Right renal pelvis (tissue), 4 donors: ENCODE measurements around the gene TEX264. TPM values are rescaled to one million over a fixed set of nuclear protein-coding genes. Genes with fewer than 3 reads are reported as not detected.

Experiments
- DNase-seq, 4 donors: peaks; one replicate each; pipeline ENCODE4 v3.0.0-alpha.2; 2013; ENCODE audit warnings: low read depth in 4 of 4, low spot score in 3 of 4, missing footprints in 1 of 4
- polyA plus RNA-seq, 4 donors: library from polyadenylated mRNA; unstranded; fragments of 120-200 nt; gene quantifications; one replicate each; pipeline ENCODE4 v1.2.1, GENCODE V29; 2013; ENCODE audit not compliant: insufficient read length in 4 of 4

TEX264 gene
- polyA plus RNA-seq, 4 donors = 59.2 to 70.5 (median 65.1) TPM

- DNase-seq = no peak
Measured at GRCh38 chr3:51691949-51692348, 20.9 kb downstream of the TEX264 start.

- no peak for DNase-seq
Measured at GRCh38 chr3:51692980-51693395, 21.9 kb downstream of the TEX264 start.

- no peak for DNase-seq
Measured at GRCh38 chr3:51696954-51697353, 25.9 kb downstream of the TEX264 start.

GRCh38 chr3:51698209-51698608 lies 27.2 kb downstream of the TEX264 start:
- DNase-seq = no peak

- DNase-seq = no peak
Measured at GRCh38 chr3:51700403-51700802, 29.4 kb downstream of the TEX264 start.

DNA sequence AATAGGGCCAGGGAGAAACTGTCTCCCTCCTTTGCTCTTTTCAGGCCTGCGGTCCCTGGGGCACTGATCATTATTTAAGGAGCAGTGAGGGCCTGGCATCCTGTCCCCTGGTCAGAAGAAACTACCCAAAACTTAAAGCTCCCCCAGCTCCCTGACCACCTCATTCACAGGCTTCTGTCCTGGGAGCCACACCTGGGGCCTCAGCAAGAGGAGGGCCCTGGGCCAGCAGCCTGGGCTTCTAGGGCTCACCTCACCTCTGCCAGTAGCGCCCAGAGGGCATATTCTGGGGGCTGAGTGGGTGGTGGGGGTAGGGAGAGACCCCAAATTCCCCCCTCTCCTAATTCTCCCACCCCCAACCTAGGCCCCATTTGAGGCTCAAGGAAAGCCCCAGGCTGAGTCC lies 31.1 kb downstream of the TEX264 start:
- DNase-seq = no peak

DNA sequence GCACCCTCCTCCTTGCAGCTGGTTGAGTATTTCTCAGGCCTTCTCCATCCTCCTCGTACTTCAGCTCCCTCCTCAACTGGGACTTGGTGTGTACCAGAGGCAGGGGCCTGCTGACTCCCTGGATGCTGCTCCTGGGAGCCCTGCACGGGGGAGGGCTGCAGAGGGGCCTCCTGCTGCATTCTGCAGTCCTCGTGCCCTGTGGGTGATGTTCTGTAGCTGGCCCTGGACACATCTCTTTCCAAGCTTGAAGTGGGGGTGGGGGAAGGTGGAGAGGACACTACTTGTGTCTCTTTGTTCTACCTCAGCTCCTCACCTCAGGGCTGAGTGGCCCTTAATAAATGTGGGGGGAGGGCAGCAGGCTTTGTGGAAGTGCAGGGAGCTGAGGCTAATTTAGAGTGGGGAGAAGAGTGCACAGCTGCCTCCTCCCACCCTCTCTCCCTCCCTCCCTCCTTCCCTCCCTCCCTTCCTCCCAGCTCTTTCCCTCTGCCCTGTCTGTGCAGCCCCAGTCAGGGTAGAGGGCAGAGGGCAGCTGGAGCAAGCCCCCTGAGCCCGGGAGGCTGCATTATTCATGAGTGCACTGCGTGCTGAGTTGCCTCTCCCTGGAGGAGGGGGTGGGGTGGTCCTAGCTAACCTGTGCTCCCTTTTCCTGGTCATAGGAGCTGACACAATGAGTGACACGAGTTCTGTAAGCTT lies 32.2 kb downstream of the TEX264 start:
- DNase-seq = no peak

DNA sequence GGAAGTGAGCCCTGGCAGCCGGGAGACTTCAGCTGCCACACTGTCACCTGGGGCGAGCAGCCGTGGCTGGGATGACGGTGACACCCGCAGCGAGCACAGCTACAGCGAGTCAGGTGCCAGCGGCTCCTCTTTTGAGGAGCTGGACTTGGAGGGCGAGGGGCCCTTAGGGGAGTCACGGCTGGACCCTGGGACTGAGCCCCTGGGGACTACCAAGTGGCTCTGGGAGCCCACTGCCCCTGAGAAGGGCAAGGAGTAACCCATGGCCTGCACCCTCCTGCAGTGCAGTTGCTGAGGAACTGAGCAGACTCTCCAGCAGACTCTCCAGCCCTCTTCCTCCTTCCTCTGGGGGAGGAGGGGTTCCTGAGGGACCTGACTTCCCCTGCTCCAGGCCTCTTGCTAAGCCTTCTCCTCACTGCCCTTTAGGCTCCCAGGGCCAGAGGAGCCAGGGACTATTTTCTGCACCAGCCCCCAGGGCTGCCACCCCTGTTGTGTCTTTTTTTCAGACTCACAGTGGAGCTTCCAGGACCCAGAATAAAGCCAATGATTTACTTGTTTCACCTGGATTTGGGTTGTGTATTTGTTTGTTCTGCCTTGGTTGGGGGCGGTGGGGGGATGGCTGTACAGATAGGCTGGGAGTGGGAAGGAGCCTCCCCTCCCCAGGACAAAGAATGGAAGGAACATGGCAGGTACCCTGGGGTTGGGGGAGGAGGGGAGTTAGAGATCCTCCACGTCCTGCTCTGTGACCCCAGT lies 32.9 kb downstream of the TEX264 start:
- no peak for DNase-seq

GRCh38 chr3:51704511-51704950 lies 33.5 kb downstream of the TEX264 start:
- DNase-seq = no peak

DNA sequence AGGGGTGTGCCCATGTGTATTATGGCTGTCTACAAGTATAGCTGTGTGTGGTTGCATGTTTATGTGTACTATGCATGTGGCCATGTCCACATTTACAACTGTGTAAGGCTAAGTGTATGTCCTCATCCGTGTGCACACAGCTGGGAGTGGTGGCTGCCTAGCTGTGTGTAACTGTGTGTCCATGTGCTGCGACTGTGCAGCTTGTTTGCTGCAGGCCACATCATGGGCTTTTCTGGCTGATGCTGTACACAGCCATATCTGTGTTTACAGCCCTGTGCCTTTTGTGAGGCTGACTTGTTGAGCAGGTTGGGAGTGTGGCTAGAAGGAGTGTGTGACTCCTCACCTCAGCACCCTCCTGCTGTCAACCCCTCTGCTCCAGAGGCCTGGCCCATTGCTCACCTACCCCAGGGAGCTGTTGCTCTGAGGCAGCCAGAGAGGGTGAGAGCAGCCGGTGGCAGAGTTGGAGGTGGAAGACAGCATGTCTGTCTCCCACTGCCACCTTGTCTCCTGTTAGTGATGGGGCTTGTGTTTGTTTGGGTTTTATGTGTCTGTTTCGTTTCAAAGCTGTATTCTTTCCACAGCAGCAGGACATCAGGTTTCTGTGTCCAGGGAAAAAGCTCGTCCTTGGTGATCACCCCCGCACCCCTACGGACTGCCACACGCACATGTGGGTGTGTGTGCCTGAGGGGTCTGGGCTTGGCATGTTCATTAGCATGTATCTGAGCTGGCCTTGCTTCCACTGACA lies 34.4 kb downstream of the TEX264 start:
- DNase-seq = no peak

GRCh38 chr3:51706021-51706485 lies 35.0 kb downstream of the TEX264 start:
- DNase-seq = no peak

DNA sequence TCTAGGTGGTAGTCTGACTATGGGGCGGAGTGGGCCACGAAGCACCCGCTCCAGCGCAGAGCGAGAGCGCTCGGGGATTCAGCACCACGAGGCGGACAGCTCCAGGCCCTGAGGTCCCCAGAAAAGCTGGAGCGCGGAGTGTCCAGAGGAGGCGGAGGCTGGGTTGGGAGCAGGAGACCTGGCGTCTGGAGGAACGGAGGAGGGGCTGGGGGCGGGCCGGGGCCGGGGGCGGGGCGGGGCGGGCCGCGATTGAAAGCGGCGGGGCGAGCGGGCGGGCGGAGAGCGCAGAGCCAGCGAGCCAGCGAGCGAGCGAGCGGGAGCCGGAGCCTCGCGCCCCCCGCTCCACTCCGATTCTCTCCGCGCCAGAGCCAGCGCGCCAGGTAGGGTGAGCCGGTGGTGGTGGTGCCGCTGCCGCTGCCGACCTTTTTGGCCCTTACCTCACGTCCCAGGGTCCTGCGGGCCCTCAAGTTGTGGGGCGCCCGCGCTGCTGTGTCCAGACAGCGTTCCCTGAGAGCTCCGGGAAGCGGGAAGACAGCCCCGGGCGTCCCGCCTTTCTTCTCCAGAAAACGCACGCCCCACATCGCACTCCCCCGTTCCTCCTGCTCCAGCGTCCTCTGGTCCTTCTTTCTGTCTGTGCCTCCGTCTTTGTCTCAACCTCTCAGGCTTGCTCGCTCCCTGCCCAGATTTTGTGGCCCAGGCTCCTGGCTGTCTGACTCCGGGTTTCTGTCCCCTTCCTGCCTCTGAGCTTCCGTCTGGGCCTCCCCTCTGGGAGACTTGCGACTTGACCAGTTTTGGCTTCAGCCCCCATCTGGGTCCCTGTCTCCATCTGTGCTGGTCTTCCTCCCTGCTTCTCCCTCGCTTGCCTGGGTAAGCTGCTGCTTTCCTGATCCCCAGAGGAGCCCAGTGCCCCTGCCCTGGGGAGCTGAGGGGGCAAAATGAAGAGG lies 36.0 kb downstream of the TEX264 start, which contains the start of gene GRM2:
GRM2 (plus strand) TSS at position 281 of the 944 bp plus-strand sequence. CDS start 1,916 bp downstream, outside the sequence.
- DNase-seq = peak; percentile 75 to 83 (median 78)

GRCh38 chr3:51708216-51708845 lies 37.3 kb downstream of the TEX264 start:
- DNase-seq = no peak

DNA sequence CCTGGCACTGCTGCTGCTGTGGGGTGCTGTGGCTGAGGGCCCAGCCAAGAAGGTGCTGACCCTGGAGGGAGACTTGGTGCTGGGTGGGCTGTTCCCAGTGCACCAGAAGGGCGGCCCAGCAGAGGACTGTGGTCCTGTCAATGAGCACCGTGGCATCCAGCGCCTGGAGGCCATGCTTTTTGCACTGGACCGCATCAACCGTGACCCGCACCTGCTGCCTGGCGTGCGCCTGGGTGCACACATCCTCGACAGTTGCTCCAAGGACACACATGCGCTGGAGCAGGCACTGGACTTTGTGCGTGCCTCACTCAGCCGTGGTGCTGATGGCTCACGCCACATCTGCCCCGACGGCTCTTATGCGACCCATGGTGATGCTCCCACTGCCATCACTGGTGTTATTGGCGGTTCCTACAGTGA lies 38.0 kb downstream of the TEX264 start:
- DNase-seq = no peak

DNA sequence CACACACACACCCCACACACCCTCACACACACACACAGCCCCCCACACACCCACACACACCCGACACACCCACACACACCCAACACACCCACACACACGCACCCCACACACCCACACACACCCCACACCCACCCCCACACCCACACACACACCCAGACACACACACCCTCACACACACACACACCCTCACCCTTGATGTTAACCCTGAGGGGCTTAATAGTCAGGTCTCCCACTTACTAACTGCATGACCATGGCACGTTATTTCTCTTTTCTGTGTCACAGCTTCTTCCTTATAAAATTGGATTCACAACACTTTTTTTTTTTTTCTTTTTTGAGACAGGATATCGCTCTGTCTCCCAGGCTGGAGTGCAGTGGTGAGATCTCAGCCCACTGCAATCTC lies 38.6 kb downstream of the TEX264 start:
- DNase-seq = no peak

DNA sequence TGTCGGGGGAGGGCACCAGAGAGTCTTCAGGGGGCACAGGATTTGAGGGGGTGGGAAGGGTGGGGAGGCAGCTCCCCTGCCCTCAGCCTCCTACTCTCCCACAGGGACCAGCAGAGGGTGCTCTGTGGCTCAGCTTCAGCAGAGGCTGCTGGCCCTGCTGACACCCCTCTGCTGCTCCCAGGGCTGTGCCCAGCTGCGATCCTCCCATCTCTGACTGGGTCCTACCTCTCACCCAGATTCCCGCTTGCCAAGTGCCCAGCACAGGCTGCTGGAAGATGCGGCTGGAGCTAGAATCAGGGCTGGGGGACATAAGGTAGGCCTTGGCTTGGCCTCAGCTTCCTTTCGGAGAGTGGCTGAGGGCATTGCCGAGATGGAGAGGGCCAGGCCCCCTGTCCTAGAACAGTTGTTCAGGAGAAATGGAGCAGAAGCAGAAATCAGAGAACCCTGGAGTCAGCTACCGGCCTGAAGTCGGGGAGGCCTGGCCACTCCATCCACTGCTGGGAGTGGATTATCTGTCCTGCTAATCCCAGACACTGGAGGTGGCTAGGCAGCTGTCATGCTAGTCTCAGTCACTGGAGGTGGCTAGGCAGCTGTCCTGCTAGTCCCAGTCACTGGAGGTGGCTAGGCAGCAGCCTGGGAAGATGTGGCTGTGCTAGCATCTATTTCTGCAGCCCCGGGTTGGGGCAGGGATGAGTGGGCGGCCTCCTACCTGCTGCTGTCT lies 39.7 kb downstream of the TEX264 start:
- no peak for DNase-seq

GRCh38 chr3:51711352-51712037 lies 40.4 kb downstream of the TEX264 start:
- no peak for DNase-seq

DNA sequence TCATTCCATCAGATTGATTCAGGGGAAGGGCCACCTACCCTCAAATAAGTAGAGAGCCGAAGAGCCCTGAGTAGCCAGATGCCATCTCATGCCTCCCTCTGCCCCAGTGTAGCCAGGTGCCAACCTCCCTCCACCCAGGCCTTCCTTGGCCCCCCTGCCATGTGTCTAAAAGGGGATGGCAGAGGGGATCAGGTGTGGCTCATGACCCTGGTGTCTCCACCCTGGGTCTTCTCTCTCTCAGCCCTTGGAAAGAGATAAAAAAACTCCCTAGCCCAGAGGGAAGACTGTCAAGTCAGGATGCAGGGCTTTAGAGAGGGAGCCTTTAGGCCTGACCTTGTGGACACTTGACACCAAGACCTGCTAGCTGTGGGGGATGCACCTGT lies 41.0 kb downstream of the TEX264 start:
- DNase-seq = no peak
